Cardiac septum (tissue), 1 donor: ENCODE results near the gene NPPA. TPM values are rescaled to one million over a fixed set of nuclear protein-coding genes. Genes with fewer than 3 reads are reported as not detected.
"Not testable (repeated sequence)": the region's sequence is repeated elsewhere in the genome, so short reads cannot be mapped to it uniquely, and the experiment has no call there.

Experiments
- DNase-seq: peaks from one replicate; pipeline ENCODE4 v3.0.0-alpha.2; 2020; ENCODE audit warnings: low spot score
- intact Hi-C: fragments of 100-400 bp; cut with DNase I; formaldehyde crosslinking; loops from one replicate; pipeline ENCODE4 v1.14.0; 2022
- total RNA-seq: library from RNA; stranded (reverse); fragmentation: NEBNext Ultra II Directional; extraction: Animal tissue kit (Norgen Biotek cat#: 25700); gene quantifications from one replicate; pipeline ENCODE4 v1.2.1, GENCODE V29; 2021
- donor health status: DM: no; HTN: no; CAD: no.

Gene NPPA
- total RNA-seq, 1 donor from 2014 or later, result 21,376 TPM

DNA sequence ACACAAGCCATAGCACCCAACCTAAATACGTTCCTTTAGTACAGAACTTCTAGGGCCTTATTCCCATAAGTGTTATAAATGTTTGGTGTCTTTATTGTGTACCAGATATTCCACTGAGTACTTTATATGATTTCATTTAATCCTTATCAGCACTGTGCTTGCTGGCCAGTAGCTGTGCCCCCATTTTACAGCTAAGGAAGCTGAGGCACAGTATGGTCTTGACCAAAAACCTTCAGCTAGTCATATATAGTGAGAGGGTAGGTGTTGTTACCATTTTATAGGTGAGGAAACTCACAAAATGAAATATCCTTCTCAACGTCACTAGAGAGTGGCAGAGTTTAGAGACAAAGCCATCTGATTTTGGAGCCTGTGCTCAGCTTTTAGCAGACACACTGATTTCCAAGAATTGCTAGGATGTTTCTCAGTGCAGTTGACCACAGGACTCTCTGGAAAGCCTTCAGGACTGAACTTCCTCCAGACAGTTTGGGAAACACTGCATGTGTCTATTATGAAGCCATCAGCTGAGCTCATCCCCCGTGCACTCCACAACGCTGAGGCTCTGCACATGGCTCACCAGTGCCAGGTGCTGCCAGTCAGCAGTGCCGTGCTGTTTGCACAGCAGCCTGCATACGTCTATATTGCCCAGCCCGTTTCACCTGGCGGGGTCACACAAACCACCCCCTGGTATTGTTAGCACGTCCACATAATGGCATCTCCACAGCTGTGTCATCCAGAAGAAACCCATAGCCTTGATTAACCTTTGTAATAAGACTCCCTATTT is 15.4 kb downstream of the NPPA start:
- DNase-seq, result no peak
- intact Hi-C loops, result no loop called here

GRCh38 chr1:11828511-11828910 is 19.1 kb downstream of the NPPA start:
- no peak for DNase-seq
- intact Hi-C loops, result no loop called here

- intact Hi-C loops, result no loop called here
These were observed 20.6 kb downstream of the NPPA start for GRCh38 chr1:11826946-11827345.

GRCh38 chr1:11825131-11825530 is 22.5 kb downstream of the NPPA start:
- intact Hi-C loops, result no loop called here
- no peak for DNase-seq

More at GRCh38 chr1:11826946-11827345, 20.6 kb downstream of the NPPA start:
- DNase-seq, result no peak

DNA sequence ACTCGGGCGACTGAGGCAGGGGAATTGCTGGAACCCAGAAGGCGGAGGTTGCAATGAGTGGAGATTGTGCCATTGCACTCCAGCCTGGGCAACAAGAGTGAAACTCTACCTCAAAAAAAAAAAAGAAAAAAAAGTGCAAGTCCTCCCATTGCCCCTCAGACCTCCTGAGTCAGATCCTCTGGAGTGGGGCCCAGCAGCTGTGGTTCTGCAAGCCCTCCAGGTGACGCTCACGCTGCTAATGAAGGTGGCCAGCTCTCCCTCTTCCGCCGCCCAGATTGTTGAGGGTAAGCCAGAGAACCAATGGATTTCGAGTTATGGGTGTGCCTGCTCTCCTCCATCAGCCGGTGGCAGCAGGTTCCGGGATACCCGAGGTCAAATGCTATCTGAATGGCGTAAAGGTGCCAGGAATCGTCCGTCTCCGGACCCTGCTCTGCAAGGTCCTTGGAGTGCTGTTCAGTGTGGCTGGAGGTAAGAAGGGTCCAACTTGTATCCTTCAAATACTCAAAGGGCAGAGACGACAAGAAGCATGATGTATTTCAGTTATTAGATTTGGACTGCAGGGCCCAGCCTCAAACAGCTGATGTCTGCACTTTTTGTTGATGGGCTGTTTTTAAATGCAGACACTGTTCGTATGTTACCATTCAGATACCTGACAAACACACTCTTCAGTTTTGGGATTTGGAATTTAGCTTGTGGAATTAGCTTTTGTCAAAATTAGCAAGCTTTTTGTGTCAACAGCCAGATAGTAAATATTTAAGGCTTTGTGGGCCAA is 24.0 kb downstream of the NPPA start:
- DNase-seq, result no peak
- intact Hi-C loops, result no loop called here

- intact Hi-C loops, result no loop called here
- no peak for DNase-seq
These were observed 25.5 kb downstream of the NPPA start for GRCh38 chr1:11822091-11822490.

DNA sequence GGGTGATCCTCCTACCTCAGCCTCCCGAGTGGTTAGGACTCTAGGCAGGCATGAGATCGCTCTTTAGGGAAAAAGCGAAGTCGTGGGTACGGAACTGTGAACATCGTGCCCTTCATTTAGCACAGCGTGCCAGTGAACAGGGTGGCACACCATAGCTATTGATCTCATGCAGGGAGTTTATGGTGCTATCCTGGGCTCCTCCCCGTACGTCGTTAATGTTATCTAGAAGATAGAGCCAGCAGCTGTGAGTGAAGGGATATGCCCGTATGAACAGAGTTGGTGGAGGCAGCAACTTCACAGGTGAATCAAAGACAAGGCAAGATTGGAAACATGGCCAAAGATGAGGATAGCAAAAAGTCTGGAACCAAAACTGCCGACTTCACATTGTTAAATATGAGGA is 30.4 kb downstream of the NPPA start:
- intact Hi-C loops, result no loop called here
- no peak for DNase-seq

DNA sequence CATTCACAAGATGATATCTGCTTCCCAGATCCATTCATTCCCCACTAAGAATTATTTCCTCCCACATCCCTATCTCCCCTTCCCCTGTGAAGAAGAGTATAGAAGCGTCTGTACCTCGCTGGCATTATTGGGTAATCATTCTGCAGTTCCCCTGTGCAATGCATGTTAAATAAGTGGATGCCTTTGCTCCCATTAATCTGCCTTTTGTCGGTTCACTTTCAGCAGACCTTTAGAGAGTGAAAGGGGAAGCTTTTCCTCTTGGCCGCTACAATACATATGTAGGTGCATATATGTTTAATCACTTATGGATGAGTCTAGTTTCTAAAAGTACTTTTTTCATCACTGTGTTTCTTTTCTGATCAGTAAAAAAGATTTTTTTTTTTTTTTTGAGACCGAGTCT is 34.6 kb downstream of the NPPA start:
- intact Hi-C loops, result loop anchor here (5.0 kb wide), 1 partner anchor 36 kb away; no protein-coding TSS in a partner anchor
- DNase-seq, result no peak

DNA sequence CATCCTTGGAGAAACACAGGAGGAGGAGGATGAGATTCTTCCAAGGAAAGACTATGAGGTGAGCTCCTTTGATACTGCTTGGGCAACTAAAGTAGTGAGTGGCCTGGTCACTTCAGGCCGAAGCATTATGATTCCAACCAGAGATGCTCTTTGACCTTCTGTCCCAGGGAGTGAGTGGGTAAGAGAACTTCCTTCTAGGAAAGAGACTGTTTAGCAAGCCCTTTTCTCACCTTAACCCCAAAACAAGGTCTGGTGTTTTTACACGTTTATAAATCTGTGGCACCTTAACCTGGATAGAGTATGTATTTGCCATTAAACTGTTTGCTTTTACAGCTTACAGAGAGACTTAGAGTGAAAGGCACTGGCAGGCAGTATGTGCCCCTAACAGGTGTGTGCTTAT is 40.5 kb downstream of the NPPA start:
- intact Hi-C loops, result no loop called here
- DNase-seq, result peak; percentile 5

- peak; percentile 44 for DNase-seq
These were observed 41.2 kb downstream of the NPPA start for GRCh38 chr1:11806307-11806936.

DNA sequence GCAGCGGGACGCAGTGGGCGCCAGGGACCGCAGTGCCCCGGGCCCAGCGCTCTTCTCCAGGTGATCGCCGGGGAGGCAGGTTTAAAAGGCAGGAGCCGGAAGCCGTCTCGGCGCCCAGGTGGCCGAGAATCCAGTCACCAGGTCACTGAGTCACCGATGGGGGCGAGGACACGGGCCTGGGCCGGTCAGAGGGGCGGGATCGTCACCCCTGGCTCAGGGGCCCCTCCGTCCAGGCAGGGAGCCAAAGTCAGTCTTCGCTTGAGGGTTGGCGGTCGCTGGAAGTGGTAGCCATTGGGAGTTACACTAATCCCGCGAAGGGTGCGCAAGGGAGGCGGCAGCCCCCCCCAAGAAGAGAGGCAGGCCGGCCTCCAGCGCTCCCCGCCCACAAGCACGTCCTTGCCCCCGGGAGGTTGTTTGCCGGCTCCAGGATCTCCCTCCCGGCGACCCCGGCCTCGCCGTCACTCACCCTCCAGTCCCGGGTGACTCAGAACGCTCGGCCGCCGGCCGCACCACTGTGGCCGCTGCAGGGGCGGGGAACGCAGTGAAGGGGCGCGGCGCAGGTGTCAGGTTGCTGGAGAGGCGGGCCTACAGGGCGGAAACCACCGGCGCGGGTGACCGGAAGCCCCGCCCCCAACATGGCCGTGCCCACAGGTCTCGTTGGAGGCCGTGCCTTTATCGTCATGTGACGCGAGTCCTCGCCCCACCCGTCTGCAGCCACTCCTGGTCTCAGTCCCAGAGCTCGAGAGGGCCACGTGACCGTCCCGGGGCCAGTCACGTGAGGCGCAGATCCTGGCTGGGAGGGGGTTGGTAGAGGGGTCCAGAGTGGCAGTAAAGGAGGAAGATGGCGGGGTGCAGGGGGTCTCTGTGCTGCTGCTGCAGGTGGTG is 41.9 kb downstream of the NPPA start, which contains the start of the genes CLCN6 and MTHFR:
TSS of gene CLCN6 (plus strand) at position 770 of the 885 bp plus-strand sequence. CDS start at position 842, 72 bp downstream.
TSS of gene MTHFR (minus strand) at position 543 of the 885 bp plus-strand sequence. CDS start 2,848 bp downstream, outside the sequence.
- intact Hi-C loops, result loop anchor here (1.0 kb wide), 2 partner anchors 15 to 18 kb away; no protein-coding TSS in a partner anchor
- peak; percentile 100 for DNase-seq

More at GRCh38 chr1:11806307-11806936, 41.2 kb downstream of the NPPA start:
- intact Hi-C loops, result loop anchor here (1.0 kb wide), 1 partner anchor 16 kb away; no protein-coding TSS in a partner anchor

GRCh38 chr1:11804666-11805421 is 42.7 kb downstream of the NPPA start:
- DNase-seq, result no peak
- intact Hi-C loops, result loop anchor here (1.0 to 5.0 kb wide), 2 partner anchors 18 to 68 kb away; partner anchors contain the start of gene AGTRAP

GRCh38 chr1:11803924-11804665 is 43.5 kb downstream of the NPPA start:
- intact Hi-C loops, result loop anchor here (5.0 kb wide), 1 partner anchor 67 kb away; the partner anchor contains the start of gene AGTRAP
- DNase-seq, result not testable (repeated sequence)

GRCh38 chr1:11802973-11803885 is 44.4 kb downstream of the NPPA start:
- intact Hi-C loops, result loop anchor here (5.0 kb wide), 1 partner anchor 66 kb away; the partner anchor contains the start of gene AGTRAP
- peak; percentile 97 for DNase-seq

GRCh38 chr1:11802616-11802972 is 45.0 kb downstream of the NPPA start:
- intact Hi-C loops, result loop anchor here (5.0 kb wide), 1 partner anchor 65 kb away; the partner anchor contains the start of gene AGTRAP
- no peak for DNase-seq

- peak; percentile 72 for DNase-seq
- intact Hi-C loops, result loop anchor here (5.0 kb wide), 1 partner anchor 64 kb away; the partner anchor contains the start of gene AGTRAP
These were observed 46.7 kb downstream of the NPPA start for GRCh38 chr1:11800756-11801433.
